ENCODE results near the gene VIM.

GRCh38 chr10:17210361-17210760 lies 17.7 kb upstream of the VIM start:
- TF ChIP-seq CTCF (IDR thresholded peaks at IDR 0.05; ENCODE audit: poor library complexity) (no peak), EZH2phosphoT487 (IDR thresholded peaks at IDR 0.05; ENCODE audit: low read depth, severe bottlenecking, unreplicated experiment) (no peak), EZH2 (IDR thresholded peaks at IDR 0.05; ENCODE audit: borderline replicate concordance) (no peak)
